GM10266 (cell line): ENCODE data around the gene QARS1.
A peak's percentile ranks its signal among the peaks of the same experiment; 100 is the strongest.

Experiments
- DNase-seq: peaks from one replicate; pipeline ENCODE4 v3.0.0; 2012; ENCODE audit errors: extremely low spot score
- TF ChIP-seq, protein P1 (sequence below): IDR thresholded peaks from 2 replicates; pipeline ENCODE4 v1.5.1; 2012; ENCODE audit warnings: mild to moderate bottlenecking, low read depth; ENCODE audit not compliant: control insufficient read depth, insufficient read depth; ENCODE audit errors: missing control alignments

QARS1 gene

DNA sequence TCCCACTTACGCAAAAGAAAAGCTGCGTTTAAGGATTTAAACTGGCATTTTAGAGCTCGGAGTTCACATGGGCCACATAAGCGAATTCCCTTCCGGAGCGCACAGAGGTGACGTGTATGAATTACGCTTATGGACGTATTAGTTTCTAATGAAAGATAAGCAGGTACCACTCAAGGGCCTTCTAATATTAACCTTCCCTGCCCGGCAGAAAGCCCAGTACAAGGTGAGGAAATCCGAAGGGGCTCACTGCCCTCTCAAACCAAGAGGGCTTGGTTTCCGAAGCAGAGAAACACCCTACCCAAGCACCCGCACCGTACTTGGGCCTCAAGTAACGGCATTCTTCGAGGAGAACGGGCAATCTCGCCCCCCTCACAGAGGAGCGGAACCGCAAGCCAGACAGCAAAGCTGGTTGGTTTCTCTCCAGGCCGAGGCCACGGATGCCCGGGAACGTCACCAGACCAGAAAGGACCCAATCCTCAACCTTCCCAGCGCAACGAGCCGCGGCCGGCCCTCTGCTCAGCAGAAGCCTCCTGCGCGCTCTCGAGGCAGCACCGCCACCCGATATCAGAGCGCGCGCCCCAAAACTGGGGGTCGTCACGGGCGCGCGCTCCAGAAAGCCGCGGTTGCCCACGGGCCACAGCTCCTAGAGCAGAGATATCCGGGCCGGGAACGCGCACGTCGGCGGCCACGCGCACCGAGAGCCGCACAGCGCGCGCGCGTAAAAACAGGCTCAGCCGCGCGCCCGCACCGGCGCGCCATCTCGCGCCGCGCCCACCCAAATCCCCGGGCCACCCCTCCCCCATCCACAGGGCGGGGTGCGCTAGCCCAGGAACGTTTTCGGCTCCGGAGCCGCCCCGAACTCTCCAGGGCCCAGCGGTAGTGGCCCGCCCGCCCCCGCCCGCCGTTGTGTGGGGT lies 11.4 kb downstream of the QARS1 start:
- DNase-seq: peak; percentile 81
- TF ChIP-seq, protein P1, sequence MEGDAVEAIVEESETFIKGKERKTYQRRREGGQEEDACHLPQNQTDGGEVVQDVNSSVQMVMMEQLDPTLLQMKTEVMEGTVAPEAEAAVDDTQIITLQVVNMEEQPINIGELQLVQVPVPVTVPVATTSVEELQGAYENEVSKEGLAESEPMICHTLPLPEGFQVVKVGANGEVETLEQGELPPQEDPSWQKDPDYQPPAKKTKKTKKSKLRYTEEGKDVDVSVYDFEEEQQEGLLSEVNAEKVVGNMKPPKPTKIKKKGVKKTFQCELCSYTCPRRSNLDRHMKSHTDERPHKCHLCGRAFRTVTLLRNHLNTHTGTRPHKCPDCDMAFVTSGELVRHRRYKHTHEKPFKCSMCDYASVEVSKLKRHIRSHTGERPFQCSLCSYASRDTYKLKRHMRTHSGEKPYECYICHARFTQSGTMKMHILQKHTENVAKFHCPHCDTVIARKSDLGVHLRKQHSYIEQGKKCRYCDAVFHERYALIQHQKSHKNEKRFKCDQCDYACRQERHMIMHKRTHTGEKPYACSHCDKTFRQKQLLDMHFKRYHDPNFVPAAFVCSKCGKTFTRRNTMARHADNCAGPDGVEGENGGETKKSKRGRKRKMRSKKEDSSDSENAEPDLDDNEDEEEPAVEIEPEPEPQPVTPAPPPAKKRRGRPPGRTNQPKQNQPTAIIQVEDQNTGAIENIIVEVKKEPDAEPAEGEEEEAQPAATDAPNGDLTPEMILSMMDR: no peak

DNA sequence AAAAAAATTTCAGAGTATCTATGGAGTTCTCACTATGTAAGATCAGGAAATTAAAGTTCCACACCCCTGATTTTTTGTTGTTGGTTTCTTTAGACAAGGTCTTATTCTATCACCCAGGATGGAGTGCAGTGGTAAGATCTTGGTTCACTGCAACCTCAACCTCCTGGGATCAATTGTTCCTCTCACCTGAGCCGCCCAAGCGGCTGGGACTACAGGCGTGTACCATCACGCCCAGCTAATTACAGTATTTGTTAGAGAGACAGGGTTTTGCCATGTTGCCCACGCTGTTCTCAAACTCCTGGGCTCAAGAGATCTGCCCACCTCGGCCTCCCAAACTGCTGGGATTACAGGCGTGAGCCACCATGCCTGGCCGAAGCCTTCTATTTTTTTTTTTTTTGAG lies 23.1 kb downstream of the QARS1 start:
- TF ChIP-seq, protein P1: no peak
- DNase-seq: no peak

DNA sequence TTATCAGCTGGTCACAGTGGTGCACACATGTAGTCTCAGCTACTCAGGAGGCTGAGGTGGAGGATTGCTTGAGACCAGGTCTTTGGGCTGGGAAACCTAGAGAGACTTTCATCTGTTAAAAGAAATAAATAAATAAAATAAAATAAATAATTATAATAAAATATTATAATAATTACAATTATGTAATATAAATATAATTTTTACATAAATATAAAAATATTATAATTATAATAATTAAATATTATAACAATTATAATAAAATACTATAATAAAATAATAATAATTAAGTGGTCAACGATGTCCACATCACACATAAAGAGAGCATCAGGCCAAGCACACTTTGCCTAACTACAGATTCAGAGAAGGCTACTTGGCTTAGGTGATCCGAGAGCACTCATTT lies 25.3 kb downstream of the QARS1 start:
- DNase-seq: no peak
- TF ChIP-seq, protein P1: no peak

GRCh38 chr3:49076646-49077045 lies 27.9 kb downstream of the QARS1 start:
- TF ChIP-seq, protein P1: no peak
- DNase-seq: no peak

- TF ChIP-seq, protein P1: no peak
- DNase-seq: no peak
Measured at GRCh38 chr3:49076116-49076515, 28.4 kb downstream of the QARS1 start.

- TF ChIP-seq, protein P1: no peak
- DNase-seq: no peak
Measured at GRCh38 chr3:49058011-49058410, 46.5 kb downstream of the QARS1 start.

- no peak for DNase-seq
- TF ChIP-seq, protein P1: no peak
Measured at GRCh38 chr3:49057268-49057667, 47.3 kb downstream of the QARS1 start.
